ENCODE results near the gene SGIP1. TPM values are rescaled to one million over a fixed set of nuclear protein-coding genes. Genes with fewer than 3 reads are reported as not detected.

Gene SGIP1
- total and polyA plus RNA-seq, 2 of the 4 experiments (the other 2 are of a cell fraction), result 27.1 to 42.7 TPM

- H2AK9ac ChIP-seq (replicated peaks; ENCODE audit: low read depth, low read length, poor library complexity), result no peak overlapping the region
- H3K79me1 ChIP-seq (ENCODE audit: low read depth in 1 of 2, low read length in 2 of 2), result peaks cover 30 to 67% of the 10 kb centered on the region in 2 experiments
- intact Hi-C loops (cut with micrococcal nuclease), result no loop called here
- TF ChIP-seq ELK1 (IDR thresholded peaks at IDR 0.05; ENCODE audit: borderline replicate concordance, low read depth, low read length), result no peak
- no peak for TF ChIP-seq RCOR1 (IDR thresholded peaks at IDR 0.05; ENCODE audit: insufficient replicate concordance, low read length)
- H3K9me3 ChIP-seq (ENCODE audit: control insufficient read depth, insufficient read depth, low read length), result no peaks in the 10 kb centered on the region
- no peak overlapping the region for H3K4ac ChIP-seq (ENCODE audit: low read depth, low read length)
- POLR2A ChIA-PET (ENCODE audit: unreplicated experiment), result no interaction called here
- no peak overlapping the region for H2BK5ac ChIP-seq (ENCODE audit: low read depth, low read length, poor library complexity, severe bottlenecking)
- H2BK120ac ChIP-seq (ENCODE audit: low read depth, low read length), result no peak overlapping the region
- H4K91ac ChIP-seq (ENCODE audit: insufficient read depth, low read depth, low read length), result no peak overlapping the region
- no peak overlapping the region for H2BK15ac ChIP-seq (ENCODE audit: low read depth, low read length)
- DNase-seq, result no peak
- ATAC-seq (ENCODE audit: low read depth), result no peak
- peaks cover 9% of the 10 kb centered on the region; the same call in 1 of the 2 replicates for H4K20me1 ChIP-seq (ENCODE audit: insufficient read depth, low read length)
- CTCF ChIA-PET, result no interaction called here
- no peak overlapping the region for H2AK5ac ChIP-seq (ENCODE audit: low read depth, low read length)
- no peak overlapping the region for H3K56ac ChIP-seq (ENCODE audit: extremely low read depth, insufficient read depth, low read length)
- H3K9ac ChIP-seq (ENCODE audit: low read depth, low read length), result no peak overlapping the region
- H4K5ac ChIP-seq (ENCODE audit: low read depth, low read length), result no peak overlapping the region
- in situ Hi-C loops (cut with MboI; ENCODE audit: low sequenced_read_pairs), result no loop called here
- H3K18ac ChIP-seq (ENCODE audit: low read depth, low read length), result no peak overlapping the region
- H3K27ac ChIP-seq (ENCODE audit: insufficient read depth, low read length), result no peak overlapping the region
- dilution Hi-C loops (cut with HindIII; ENCODE audit: low sequenced_read_pairs, unreplicated experiment), result no loop called here
- no peak overlapping the region for H3K4me3 ChIP-seq (ENCODE audit: insufficient read depth, low read depth, low read length)
- no TSS peak for BruUV-seq (replicated peaks)
- H3K27me3 ChIP-seq (ENCODE audit: control insufficient read depth, insufficient read depth, low read length), result no peaks in the 10 kb centered on the region
- no peak overlapping the region for H3K14ac ChIP-seq (replicated peaks; ENCODE audit: low read depth, low read length)
- no peak overlapping the region for H3K4me2 ChIP-seq (ENCODE audit: low read depth, low read length)
- H3K9me1 ChIP-seq (ENCODE audit: insufficient read depth, low read length), result peaks cover 10% of the 10 kb centered on the region
- H2BK20ac ChIP-seq (ENCODE audit: low read depth, low read length), result no peak overlapping the region
- H3K36me3 ChIP-seq (ENCODE audit: control insufficient read depth, insufficient read depth, low read length), result peaks cover 33% of the 10 kb centered on the region
- H2AFZ ChIP-seq (replicated peaks; ENCODE audit: low read length, poor library complexity), result no peak overlapping the region
- H3K23ac ChIP-seq (ENCODE audit: low read depth, low read length), result no peak overlapping the region
- WGBS, 2 experiments (ENCODE audit: extremely low coverage in 2 of 2, insufficient read length in 1 of 2), result no CpG with 5 or more reads among the region's 1 CpG
- no peak overlapping the region for H4K8ac ChIP-seq (ENCODE audit: low read depth in 2 of 2, low read length in 2 of 2)
- peaks cover 2% of the 10 kb centered on the region; the same call in 1 of the 2 replicates for H3K4me1 ChIP-seq (ENCODE audit: control insufficient read depth, insufficient read depth, low read length)
These were observed 95.0 kb downstream of the SGIP1 start for GRCh38 chr1:66628926-66629325.

Measured in IMR-90 (cell line).